Retinal pigment epithelial cell (primary cell): ENCODE measurements around the gene PTPRN2.

ENCODE experiments used
- DNase-seq: peaks from one replicate; pipeline ENCODE4 v3.0.0-alpha.2; 2010; ENCODE audit warnings: low read depth
- H3K4me3 ChIP-seq: 2 replicates; pipeline ENCODE4 v1.5.1; 2011; ENCODE audit warnings: mild to moderate bottlenecking, low read length, control low read depth, moderate library complexity
- TF ChIP-seq, protein P1 (sequence below): conservative IDR thresholded peaks from 2 replicates; pipeline ENCODE4 v1.5.1; 2011; ENCODE audit warnings: low read depth, low read length, control low read depth, inconsistent platforms

Gene PTPRN2

DNA sequence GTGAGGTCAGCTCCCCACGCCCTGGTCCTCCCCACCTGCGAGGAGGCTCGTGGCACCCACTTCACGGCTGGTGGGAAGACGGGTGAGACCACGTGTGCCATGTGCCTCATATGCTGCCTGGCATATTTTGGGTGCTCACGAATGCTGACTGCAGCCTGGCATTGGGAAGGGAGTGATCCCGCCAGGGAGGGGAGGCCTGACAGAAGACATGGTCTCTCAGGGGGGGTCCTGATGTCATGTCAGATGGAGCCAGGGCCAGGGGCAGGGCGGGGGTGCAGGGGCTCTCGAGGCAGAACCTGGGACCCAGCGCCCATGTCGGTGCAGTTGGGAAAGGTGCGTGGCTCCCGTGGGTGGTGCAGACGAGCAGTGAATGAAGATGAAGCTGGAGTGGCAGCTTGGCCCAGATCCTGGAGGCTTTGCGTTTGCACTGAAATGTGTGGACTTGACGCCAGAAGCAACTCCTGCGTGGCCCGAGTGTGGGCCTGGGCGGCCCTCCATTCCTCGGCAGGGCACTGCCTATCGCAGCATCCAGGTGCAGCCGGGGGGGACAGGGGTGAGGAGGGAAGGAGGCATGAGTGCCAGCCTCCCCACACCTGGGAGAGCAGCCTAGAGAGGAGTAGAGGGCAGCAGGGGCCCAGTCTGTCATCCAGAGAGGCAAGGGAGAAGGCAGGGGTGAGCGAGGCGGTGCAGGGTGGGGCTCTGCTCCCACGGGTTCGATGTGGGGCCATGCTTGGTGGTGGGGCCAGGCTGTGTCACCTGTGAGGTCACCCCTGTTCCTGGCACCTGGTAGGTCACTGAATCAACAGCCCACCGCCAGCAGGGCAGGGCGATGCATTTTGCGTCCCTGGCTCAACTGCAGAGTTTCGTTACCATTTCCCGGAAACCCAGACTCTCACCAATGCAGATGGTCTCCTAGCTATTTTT, 865.2 kb downstream of the PTPRN2 start:
- no peak for DNase-seq
- TF ChIP-seq, protein P1, sequence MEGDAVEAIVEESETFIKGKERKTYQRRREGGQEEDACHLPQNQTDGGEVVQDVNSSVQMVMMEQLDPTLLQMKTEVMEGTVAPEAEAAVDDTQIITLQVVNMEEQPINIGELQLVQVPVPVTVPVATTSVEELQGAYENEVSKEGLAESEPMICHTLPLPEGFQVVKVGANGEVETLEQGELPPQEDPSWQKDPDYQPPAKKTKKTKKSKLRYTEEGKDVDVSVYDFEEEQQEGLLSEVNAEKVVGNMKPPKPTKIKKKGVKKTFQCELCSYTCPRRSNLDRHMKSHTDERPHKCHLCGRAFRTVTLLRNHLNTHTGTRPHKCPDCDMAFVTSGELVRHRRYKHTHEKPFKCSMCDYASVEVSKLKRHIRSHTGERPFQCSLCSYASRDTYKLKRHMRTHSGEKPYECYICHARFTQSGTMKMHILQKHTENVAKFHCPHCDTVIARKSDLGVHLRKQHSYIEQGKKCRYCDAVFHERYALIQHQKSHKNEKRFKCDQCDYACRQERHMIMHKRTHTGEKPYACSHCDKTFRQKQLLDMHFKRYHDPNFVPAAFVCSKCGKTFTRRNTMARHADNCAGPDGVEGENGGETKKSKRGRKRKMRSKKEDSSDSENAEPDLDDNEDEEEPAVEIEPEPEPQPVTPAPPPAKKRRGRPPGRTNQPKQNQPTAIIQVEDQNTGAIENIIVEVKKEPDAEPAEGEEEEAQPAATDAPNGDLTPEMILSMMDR, result no peak
- H3K4me3 ChIP-seq, result no peak overlapping the region

DNA sequence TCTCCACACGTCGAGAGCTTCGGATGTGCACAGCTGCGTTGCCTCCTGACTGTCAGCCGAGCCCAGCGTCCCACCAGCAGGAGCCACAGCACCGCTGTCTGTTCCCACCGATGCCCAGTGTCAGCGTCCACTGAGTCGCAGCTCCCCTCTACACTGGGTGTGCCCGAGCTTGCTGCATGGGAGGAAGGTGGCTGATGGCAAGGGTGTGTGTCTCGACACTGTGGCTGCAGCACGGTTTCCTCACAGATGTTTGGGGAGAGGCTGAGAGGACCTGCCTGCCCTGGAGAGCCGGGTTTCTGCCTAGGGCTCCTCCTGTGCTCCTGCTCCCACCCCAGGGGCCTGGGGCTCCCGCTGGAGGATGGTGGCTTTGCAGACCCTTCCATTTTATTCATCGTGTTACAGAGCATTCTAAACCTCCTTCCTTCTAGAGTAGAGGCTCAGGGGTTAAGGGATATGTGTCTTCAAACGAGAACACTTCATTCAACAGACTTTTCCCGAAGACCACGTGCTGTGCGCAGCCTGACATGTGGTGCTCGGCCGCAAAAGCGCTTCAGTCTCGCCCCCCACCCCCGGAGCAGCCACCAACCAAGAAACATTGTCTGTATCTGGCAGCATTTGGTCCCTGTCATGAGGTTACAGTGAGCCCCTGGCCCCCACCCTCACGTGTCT, 866.0 kb downstream of the PTPRN2 start:
- no peak overlapping the region for H3K4me3 ChIP-seq
- no peak for DNase-seq
- TF ChIP-seq, protein P1, result no peak

DNA sequence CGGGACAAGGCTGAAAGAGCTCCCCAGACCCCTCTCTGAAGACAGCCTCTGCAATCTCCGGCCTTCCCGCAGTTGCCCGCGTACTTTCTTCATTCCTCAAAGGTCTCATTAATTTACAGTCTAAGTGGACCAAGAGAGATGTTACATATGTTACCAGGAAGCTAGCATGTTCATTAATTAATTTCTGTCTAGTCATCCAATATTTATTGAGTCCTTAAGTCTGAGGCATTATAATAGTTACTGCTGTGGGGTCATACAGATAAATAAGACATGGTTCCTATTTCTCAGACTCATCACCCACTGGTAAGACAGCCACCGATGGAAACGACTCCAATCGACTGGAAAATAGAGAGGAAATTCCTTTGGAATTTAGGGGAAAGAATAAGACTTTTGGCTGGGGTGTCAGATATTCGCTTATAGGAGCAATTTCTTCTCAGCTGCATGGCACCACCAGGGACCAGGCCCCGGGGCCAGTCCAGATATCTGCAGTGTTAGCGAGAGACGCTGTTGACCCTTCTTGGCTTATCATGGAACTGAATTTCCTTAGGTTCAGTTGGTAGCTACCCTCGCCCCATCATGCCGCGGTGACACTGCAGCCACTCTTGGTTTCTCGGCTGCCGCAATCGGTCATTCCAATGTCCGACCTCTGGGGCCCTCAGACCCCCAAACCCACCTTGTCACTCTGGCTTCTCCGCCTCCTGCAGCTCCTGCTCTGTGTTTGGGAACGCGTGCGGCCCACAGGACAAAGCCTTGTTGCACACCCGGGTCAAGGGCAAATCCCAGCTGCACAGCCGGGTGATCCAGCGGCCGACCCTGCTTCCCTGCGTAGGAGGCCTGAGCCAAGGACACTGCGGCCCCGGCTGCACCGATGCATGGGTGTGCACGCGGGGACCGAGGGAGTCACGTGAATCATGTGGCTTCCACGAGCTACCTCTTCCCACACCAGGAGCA, 867.6 kb downstream of the PTPRN2 start:
- TF ChIP-seq, protein P1, result no peak
- DNase-seq, result no peak
- H3K4me3 ChIP-seq, result no peak overlapping the region

DNA sequence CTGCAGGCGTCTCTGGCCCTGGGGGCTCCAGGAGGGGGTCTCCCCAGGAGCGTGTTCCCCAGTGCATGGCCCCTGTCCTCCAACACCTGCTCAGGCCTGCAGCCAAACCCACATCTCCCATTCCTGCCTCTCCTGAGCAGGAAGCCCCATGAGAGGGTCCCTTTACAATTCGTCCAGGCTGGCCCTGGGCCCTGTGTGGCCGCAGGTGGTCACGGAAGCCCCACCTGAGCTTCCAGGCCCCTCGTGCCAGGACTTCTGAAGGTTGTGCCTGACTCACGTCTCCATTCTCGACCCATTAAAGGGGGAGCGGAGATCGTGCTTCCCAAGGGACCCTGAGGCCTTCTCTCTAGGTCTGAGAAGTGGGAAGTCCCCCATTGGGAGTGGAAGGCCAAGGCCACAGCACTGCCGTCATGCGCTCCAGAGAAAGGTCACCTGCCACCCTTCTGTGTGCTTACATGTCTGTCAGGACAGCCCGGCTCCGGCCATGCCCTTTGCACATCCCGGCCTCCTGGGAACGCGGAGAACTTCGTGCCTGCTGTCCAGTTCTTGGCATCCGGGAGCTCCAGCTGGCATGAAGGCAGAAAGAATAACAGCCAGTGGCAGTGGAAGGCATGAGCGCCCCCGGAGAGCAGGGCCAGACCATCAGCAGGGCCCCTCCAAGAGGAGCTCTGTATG, 868.5 kb downstream of the PTPRN2 start:
- no peak overlapping the region for H3K4me3 ChIP-seq
- DNase-seq, result no peak
- TF ChIP-seq, protein P1, result no peak

DNA sequence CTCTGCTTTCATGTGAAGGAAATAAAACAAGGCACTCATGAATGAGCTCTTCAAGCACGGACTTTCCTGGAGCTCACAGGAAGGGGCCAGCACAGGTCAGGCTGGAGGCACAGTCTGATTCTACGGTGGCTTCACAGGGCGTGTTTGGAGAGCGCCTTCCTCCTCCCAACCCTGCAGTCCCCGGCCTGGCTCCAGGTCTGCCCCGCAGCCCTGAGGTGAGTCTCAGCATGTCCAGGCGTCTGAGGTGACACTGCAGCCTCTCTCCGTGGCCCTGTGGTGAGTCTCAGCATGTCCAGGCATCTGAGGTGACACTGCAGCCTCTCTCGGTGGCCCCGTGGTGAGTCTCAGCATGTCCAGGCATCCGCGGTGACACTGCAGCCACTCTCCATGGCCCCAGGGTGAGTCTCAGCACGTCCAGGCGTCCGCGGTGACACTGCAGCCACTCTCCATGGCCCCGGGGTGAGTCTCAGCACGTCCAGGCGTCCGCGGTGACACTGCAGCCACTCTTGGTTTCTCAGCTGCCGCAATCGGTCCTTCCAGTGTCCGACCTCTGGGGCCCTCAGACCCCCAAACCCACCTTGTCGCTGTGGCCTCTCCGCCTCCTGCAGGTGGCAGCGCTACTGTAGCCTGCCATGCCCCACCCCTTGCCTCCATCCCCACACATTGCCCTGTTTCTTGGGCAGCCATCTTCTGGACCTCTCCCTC, 869.2 kb downstream of the PTPRN2 start:
- TF ChIP-seq, protein P1, result no peak
- DNase-seq, result no peak

More for the DNA sequence above, 869.2 kb downstream of the PTPRN2 start:
- H3K4me3 ChIP-seq, result no peak overlapping the region
